GM21447 (cell line): ENCODE results near the gene LPP.

Source experiments
- ATAC-seq: cut with Tn5 transposase; IDR thresholded peaks from one replicate; pipeline ENCODE4 v1.9.1; 2021; ENCODE audit not compliant: unreplicated experiment

LPP gene

DNA sequence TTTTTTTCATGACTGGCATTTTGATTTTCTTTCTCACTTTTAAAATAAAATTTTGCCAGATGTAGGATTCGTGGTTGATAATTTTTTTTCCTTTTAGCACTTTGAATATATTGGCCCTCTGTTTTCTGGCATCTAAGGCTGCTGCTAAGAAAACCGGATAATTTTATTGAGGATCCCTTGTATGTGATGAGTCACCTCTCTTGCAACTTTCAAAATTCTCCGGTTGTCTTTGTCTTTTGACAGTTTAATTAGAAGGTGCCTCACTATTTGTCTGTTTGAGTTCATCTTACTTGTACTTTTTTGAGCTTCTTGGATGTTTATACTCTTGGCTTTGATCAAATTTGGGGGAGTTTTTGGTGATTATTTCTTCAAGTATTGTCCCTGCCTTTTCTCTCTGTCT, 349.7 kb downstream of the LPP start:
- ATAC-seq = no peak

DNA sequence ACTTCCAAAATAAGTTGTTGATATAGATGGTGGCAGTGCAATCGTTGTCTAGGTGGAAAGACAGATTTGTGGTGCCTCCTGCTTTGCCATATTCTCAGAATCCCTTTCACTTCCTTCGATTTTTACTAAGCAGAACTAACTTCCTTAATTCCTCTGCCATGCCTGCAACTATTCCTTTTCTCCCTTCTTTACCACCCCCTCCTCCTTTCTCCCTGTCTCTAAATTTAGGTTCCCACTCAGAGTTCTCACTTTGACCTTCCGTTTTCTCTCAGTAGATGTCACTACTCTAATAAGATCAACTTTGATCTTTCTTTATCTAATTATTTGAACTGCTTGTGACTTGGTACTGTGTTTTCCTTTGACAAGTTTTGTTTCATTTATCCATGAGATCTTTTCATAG, 351.2 kb downstream of the LPP start:
- no peak for ATAC-seq

GRCh38 chr3:188505911-188506310, 352.0 kb downstream of the LPP start:
- no peak for ATAC-seq

- no peak for ATAC-seq
Observed at GRCh38 chr3:188506446-188506845, 352.5 kb downstream of the LPP start.

DNA sequence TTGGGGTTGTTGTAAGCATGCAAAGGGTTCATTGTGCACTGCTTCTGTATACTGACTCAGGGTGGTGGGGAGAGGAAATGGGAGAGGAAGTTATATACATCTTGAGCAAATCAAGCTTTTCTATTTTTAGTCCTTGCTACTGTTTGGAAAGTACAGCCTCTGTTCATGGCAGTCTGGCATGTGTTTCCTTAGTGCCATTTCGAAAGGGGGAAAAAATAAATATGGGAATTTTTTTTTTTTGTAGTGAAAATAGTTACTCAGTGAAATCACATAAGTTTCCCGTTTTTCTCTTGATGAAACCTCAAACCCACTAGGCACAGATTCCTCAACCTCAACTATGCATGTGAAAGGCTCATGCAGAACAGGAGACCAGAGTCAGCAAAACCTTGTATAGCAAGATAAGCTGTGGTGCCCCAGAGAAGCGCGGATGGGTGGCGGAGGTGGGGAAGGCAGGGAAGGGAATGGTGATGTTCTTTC, 353.3 kb downstream of the LPP start:
- ATAC-seq = no peak

DNA sequence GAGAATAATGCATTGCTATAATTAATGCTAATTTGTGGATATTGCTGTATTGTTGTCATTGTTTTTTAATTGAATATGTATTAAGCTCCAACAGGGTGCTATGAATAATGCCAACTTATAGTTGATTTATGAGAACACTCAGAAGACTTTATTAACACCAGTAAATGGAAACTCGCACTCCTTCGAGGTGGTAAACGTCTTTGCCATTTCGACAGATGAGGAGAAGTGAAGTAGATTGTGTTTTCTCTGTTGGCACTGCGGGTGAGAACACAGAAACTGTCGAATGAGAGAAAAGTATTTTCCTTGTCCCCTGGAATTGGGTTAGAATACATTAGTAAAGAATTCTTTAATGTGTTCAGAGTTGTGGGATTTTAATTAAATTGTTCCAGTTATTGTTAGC, 354.5 kb downstream of the LPP start:
- no peak for ATAC-seq

- no peak for ATAC-seq
Observed at GRCh38 chr3:188509316-188509715, 355.4 kb downstream of the LPP start.

- ATAC-seq = no peak
Observed at GRCh38 chr3:188510366-188510765, 356.4 kb downstream of the LPP start.

DNA sequence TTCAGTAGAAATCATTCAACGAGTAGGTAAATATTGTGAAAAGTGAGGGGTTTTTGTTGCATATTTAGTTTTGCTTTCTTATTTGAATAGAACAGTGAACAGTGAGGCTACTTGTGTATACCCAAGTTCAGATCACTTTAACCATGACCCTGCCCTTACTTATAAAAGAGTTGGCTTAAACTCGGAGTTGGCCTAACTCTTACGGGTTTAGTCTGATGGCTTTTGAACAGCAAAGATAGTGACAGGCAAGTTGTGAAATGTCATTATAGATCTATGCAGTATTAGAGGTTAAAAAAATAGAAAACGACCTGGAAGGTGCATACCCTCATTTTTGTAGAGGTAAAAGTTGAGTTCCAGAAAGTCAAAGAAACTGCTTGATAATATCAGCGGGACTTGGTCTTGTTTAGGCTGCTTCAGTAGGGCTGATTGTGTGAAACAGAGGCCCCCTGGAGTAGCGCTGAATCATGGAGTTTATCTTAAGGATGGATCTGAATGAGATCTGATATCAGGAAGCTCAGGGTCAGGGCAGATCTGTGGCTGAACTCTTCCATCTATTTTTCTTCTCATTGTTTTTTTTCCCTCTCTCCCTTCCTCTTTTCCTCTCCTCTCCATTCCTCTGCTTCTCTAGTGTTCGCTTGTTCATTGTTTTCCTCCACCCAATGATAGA, 359.8 kb downstream of the LPP start:
- ATAC-seq = no peak

GRCh38 chr3:188516515-188516914, 362.6 kb downstream of the LPP start:
- ATAC-seq = no peak

- ATAC-seq = no peak
Observed at GRCh38 chr3:188518416-188518815, 364.5 kb downstream of the LPP start.

- ATAC-seq = no peak
Observed at GRCh38 chr3:188518835-188519452, 365.0 kb downstream of the LPP start.

- no peak for ATAC-seq
Observed at GRCh38 chr3:188520466-188520865, 366.5 kb downstream of the LPP start.

DNA sequence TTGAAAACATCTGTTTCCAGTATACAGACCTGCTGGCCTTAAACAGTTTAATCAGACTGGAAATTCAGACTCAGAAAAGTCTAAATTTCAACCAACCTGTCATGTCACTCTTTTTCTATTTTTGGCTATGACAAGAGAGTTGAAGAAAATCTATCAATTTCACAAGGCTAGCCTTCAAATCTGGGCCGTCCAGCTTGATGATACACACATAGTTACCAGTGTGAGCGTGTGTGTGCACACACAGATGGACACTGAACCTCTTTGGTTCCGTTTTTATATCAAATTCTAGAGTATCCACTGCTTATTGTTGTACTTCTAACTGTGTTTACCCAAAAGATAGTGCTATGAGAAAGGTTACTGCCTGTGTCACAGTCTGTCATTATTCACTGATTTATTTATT, 368.2 kb downstream of the LPP start:
- no peak for ATAC-seq

- ATAC-seq = no peak
Observed at GRCh38 chr3:188523291-188523690, 369.3 kb downstream of the LPP start.

DNA sequence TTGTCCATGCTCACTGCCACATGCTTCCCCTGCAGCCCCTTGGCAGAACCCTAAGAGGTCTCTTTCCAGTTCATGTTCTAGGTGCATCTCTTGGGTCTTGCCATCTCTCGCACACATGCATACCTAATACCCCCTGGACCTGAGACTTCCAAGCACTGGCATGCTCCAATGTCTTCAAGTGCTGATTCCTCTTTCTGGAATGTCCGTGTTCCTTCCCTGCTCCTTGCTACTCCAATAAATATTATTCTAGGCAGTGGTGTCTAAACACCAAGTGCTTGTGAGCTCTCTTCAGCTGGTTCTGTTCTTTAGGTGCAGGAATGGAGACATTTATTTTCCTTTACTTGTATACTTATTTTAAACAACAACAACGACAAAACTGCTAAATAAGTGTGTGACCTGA, 370.1 kb downstream of the LPP start:
- ATAC-seq = no peak

- no peak for ATAC-seq
Observed at GRCh38 chr3:188526057-188526456, 372.1 kb downstream of the LPP start.

DNA sequence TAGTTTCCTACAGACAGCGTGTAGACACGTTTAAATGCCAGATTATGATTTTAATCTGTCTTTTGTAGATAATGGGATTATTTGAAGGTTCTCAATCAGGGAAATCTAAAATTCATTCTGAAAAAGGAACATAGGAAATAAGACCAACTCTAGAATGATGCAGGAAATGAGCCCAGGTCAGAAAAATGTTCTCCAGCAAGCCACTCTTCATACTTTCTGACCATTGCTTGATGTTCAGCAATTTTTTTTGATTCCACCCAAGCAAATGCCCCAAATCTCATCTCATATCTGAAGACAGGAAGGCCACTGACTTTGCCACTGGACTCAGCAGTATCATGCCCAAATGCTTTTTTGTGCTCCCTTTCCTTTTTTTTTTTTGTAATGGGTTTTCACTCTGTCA, 373.4 kb downstream of the LPP start:
- no peak for ATAC-seq

DNA sequence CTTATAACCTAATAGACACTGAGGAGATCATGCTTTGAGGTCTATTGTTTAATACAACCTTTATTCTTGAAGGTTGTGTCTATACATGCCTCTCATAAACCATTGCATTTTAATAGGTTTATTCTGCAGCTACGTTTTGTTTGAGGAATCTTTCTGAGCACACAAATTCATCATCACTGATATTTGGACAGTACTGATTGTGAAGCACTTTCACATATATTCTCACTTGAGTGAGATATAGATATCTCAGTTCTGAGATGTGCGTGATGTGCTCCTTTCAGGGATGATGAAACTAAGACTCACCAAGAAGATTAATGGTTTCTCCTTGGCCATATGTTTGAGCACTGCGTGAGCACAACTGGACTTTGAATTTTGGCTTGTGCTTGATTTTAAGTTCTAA, 374.4 kb downstream of the LPP start:
- ATAC-seq = no peak

DNA sequence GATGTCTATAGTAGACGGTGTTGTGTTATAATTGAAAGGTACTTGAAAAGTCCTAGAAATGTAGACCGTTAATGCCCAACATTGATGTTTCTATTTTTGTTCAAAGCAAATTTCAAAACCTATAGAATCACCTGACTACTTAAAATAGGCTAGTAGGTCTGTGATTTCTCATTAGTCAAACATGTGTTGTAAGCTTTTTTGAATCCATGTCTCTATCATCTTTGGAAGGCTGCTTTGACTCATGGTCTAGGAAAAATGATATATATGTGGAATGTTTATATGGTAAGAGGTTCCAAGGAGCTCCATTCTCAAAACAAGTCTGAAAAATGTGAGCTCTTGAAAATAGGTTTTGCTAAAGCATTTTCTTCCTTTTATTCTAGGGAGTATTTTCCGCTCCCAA, 375.3 kb downstream of the LPP start:
- ATAC-seq = no peak

DNA sequence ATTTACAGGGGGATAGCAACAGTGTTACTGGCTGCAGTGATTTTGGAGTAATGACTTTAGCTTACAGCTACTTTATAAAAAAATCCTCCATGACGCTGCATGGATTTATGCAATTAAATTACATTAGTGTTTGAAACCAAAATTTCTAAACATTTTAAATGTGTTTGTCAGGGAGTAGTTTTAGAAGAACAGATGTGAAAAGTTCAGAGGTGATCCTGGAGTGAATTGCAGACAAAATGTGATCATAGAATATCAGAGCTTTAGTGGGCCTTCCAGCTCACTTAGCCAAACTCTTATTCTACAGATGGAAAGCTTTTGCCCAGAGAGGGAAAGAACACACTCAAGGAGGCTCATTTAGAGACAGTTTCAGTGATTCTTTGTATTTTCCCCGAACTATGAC, 376.3 kb downstream of the LPP start:
- no peak for ATAC-seq

DNA sequence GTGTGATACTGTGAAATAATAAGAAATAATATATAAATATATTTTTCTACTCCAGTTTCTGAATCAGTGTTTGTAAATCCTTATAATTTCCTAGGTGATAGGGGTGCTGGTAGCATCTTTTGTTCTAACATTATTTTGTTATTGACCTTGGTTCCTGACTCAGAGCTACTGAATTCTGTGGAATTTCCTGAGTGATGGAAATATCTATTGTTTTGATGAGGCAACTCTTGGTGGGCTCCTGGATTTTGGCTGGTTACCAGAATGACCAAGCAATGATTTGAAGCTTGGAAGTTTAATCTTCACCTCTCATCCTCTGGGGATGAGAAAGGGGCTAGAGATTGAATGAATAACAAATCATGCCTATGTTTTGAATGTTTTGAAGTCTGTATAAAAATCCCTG, 377.3 kb downstream of the LPP start:
- ATAC-seq = no peak

DNA sequence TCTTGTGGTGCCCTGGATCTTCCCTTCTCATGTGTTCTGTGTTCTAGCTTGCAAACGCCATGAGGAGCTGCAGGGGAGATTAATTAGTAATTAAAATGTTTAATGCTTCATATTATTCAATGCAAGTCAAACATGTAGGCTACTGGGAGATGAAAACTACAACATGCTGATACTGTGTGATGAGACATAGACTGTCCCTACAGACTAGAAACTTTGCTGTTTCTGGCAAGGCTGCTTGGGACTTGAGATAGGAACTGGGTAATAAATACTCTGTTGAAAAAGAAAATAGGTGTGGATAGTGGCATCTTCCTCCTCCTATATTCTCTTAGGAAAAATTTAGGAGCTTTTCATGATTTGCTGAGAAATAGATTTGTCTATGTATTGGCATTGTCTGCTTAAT, 379.2 kb downstream of the LPP start:
- ATAC-seq = no peak
